ENCODE measurements around the gene PPM1L. TPM values are rescaled to one million over a fixed set of nuclear protein-coding genes. Genes with fewer than 3 reads are reported as not detected.

PPM1L gene
- total and polyA plus RNA-seq, 2 donors (not counting 1 experiment from before 2014, with no cell fraction given), result 1.1 to 12.0 TPM

GRCh38 chr3:160916472-160916871 is 160.4 kb downstream of the PPM1L start:
- intact Hi-C loops (cut with micrococcal nuclease), result no loop called here

DNA sequence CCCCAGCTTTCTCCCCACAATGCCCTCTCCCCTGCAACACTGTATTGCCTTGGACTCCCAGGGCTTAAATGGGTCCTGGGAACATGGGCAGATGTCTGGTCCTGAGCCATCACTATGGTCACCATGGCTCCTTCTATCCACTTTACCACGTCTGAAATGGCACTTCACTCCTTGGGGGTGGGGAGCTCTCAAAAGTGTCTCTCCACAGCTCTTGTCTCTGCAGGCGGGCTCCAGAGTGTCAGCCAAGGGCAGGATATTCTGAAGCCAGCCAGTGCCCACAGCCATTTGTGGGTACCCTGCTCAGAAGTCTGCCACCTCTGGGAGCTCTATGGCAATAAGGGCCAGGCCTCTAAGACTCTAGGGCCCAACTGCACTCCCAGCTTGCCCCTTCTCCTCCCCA is 163.9 kb downstream of the PPM1L start:
- no peaks in the 10 kb centered on the region for H3K36me3 ChIP-seq (replicated peaks in 1 of 2; ENCODE audit: control extremely low read depth in 1 of 2, control insufficient read depth in 1 of 2, extremely low read depth in 1 of 2, insufficient read depth in 2 of 2, low read length in 1 of 2)
- POLR2A ChIA-PET, result no interaction called here
- no peak overlapping the region for H3K27ac ChIP-seq (ENCODE audit: low read length in 2 of 2)
- intact Hi-C loops (cut with micrococcal nuclease), result no loop called here
- H2AFZ ChIP-seq (ENCODE audit: insufficient read depth, low read depth, low read length, poor library complexity, severe bottlenecking), result no peak overlapping the region
- Mint-ChIP-seq H3K4me3 (no peak overlapping the region), H3K27ac (no peak overlapping the region), H3K4me1 (no peaks in the 10 kb centered on the region), H3K9me3 (ENCODE audit: insufficient read depth) (no peaks in the 10 kb centered on the region), H3K27me3 (no peaks in the 10 kb centered on the region)
- no peaks in the 10 kb centered on the region for H3K9me3 ChIP-seq (ENCODE audit: control extremely low read depth in 1 of 3, control insufficient read depth in 2 of 3, insufficient read depth in 1 of 3, low read length in 2 of 3)
- CTCF ChIA-PET, result interaction anchor here (0.7 to 1.6 kb wide), 4 partner anchors 9 to 502 kb away, joined by 3 to 4 read pairs (median 3); no protein-coding TSS in a partner anchor
- H3K27me3 ChIP-seq (replicated peaks in 1 of 4; ENCODE audit: control extremely low read depth in 1 of 4, control insufficient read depth in 3 of 4, insufficient read depth in 4 of 4, low read length in 3 of 4), result no peaks in the 10 kb centered on the region
- no peaks in the 10 kb centered on the region for H3K79me2 ChIP-seq (ENCODE audit: control insufficient read depth, insufficient read depth, low read length)
- no peak for TF ChIP-seq EZH2 (IDR thresholded peaks at IDR 0.05; ENCODE audit: borderline replicate concordance, insufficient read depth, low read depth, low read length, poor library complexity, severe bottlenecking)
- TF ChIP-seq, protein P1, sequence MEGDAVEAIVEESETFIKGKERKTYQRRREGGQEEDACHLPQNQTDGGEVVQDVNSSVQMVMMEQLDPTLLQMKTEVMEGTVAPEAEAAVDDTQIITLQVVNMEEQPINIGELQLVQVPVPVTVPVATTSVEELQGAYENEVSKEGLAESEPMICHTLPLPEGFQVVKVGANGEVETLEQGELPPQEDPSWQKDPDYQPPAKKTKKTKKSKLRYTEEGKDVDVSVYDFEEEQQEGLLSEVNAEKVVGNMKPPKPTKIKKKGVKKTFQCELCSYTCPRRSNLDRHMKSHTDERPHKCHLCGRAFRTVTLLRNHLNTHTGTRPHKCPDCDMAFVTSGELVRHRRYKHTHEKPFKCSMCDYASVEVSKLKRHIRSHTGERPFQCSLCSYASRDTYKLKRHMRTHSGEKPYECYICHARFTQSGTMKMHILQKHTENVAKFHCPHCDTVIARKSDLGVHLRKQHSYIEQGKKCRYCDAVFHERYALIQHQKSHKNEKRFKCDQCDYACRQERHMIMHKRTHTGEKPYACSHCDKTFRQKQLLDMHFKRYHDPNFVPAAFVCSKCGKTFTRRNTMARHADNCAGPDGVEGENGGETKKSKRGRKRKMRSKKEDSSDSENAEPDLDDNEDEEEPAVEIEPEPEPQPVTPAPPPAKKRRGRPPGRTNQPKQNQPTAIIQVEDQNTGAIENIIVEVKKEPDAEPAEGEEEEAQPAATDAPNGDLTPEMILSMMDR (IDR thresholded peaks at IDR 0.05), result no peak
- no peaks in the 10 kb centered on the region for H4K20me1 ChIP-seq (ENCODE audit: control insufficient read depth, insufficient read depth, low read length, poor library complexity, severe bottlenecking)
- no peak overlapping the region for H3K4me2 ChIP-seq (replicated peaks; ENCODE audit: low read depth, low read length, poor library complexity, severe bottlenecking)
- ATAC-seq (ENCODE audit: low read depth) (no peak), DNase-seq (no peak)
- H3K4me3 ChIP-seq (ENCODE audit: control extremely low read depth in 1 of 5, extremely low read depth in 1 of 5, insufficient read depth in 1 of 5, low read depth in 2 of 5, low read length in 4 of 5), result no peak overlapping the region
- no peak overlapping the region for H3K9ac ChIP-seq (ENCODE audit: low read length)
- no peaks in the 10 kb centered on the region for H3K4me1 ChIP-seq (ENCODE audit: control insufficient read depth in 2 of 2, insufficient read depth in 2 of 2, low read length in 2 of 2)
- 70% methylated on average over 2 of the region's 2 CpGs for WGBS (ENCODE audit: insufficient coverage)

More at GRCh38 chr3:160916472-160916871, 160.4 kb downstream of the PPM1L start:
- H3K27ac Mint-ChIP-seq, result no peak overlapping the region
- no peaks in the 10 kb centered on the region for H3K9me3 Mint-ChIP-seq (ENCODE audit: insufficient read depth)
- no peak for ATAC-seq (ENCODE audit: low read depth)
- DNase-seq, result no peak
- Histone ChIP-seq H3K27ac (ENCODE audit: low read length in 2 of 2) (no peak overlapping the region), H3K27me3 (replicated peaks in 1 of 4; ENCODE audit: control extremely low read depth in 1 of 4, control insufficient read depth in 3 of 4, insufficient read depth in 4 of 4, low read length in 3 of 4) (no peaks in the 10 kb centered on the region), H3K9ac (ENCODE audit: low read length) (no peak overlapping the region), H3K9me3 (ENCODE audit: control extremely low read depth in 1 of 3, control insufficient read depth in 2 of 3, insufficient read depth in 1 of 3, low read length in 2 of 3) (no peaks in the 10 kb centered on the region), H3K36me3 (replicated peaks in 1 of 2; ENCODE audit: control extremely low read depth in 1 of 2, control insufficient read depth in 1 of 2, extremely low read depth in 1 of 2, insufficient read depth in 2 of 2, low read length in 1 of 2) (no peaks in the 10 kb centered on the region), H4K20me1 (ENCODE audit: control insufficient read depth, insufficient read depth, low read length, poor library complexity, severe bottlenecking) (no peaks in the 10 kb centered on the region), H3K4me2 (replicated peaks; ENCODE audit: low read depth, low read length, poor library complexity, severe bottlenecking) (no peak overlapping the region), H3K4me3 (ENCODE audit: control extremely low read depth in 1 of 5, extremely low read depth in 1 of 5, insufficient read depth in 1 of 5, low read depth in 2 of 5, low read length in 4 of 5) (no peak overlapping the region), H2AFZ (ENCODE audit: insufficient read depth, low read depth, low read length, poor library complexity, severe bottlenecking) (no peak overlapping the region), H3K79me2 (ENCODE audit: control insufficient read depth, insufficient read depth, low read length) (no peaks in the 10 kb centered on the region), H3K4me1 (ENCODE audit: control insufficient read depth in 2 of 2, insufficient read depth in 2 of 2, low read length in 2 of 2) (no peaks in the 10 kb centered on the region)
- H3K27me3 Mint-ChIP-seq, result peaks cover 3% of the 10 kb centered on the region
- ChIA-PET POLR2A (no interaction called here), CTCF (interaction anchor here (1.3 kb wide), 2 partner anchors 25 to 76 kb away, joined by 3 to 4 read pairs; no protein-coding TSS in a partner anchor)
- TF ChIP-seq EZH2 (IDR thresholded peaks at IDR 0.05; ENCODE audit: borderline replicate concordance, insufficient read depth, low read depth, low read length, poor library complexity, severe bottlenecking), result no peak
- TF ChIP-seq, protein P1 (IDR thresholded peaks at IDR 0.05), result no peak
- H3K4me3 Mint-ChIP-seq, result no peak overlapping the region
- no CpG with 5 or more reads among the region's 3 CpGs for WGBS (ENCODE audit: insufficient coverage)
- H3K4me1 Mint-ChIP-seq, result no peaks in the 10 kb centered on the region

Data from B cell (primary cell).